Muscle layer of colon (tissue), 2 donors: ENCODE data around the gene SLC39A1.

Source experiments
- H3K27ac ChIP-seq: one replicate; pipeline ENCODE4 v1.7.0; 2013; ENCODE audit warnings: low read depth, mild to moderate bottlenecking, low read length, moderate library complexity
- H3K27me3 ChIP-seq, 2 donors: one replicate each; pipeline ENCODE4 v1.7.0; 2013; ENCODE audit warnings: low read length in 2 of 2, mild to moderate bottlenecking in 2 of 2; ENCODE audit not compliant: insufficient read depth in 2 of 2, control insufficient read depth in 1 of 2
- H3K36me3 ChIP-seq: one replicate; pipeline ENCODE4 v1.7.0; 2013; ENCODE audit warnings: mild to moderate bottlenecking, low read length; ENCODE audit not compliant: insufficient read depth
- H3K4me1 ChIP-seq: one replicate; pipeline ENCODE4 v1.7.0; 2013; ENCODE audit warnings: mild to moderate bottlenecking, low read length; ENCODE audit not compliant: insufficient read depth
- H3K4me3 ChIP-seq, 2 donors: one replicate each; pipeline ENCODE4 v1.7.0; 2013; ENCODE audit warnings: low read length in 2 of 2, low read depth in 1 of 2, mild to moderate bottlenecking in 1 of 2, moderate library complexity in 1 of 2
- H3K9ac ChIP-seq: one replicate; pipeline ENCODE4 v1.7.0; 2013; ENCODE audit warnings: low read length
- H3K9me3 ChIP-seq: one replicate; pipeline ENCODE4 v1.7.0; 2013; ENCODE audit warnings: mild to moderate bottlenecking, low read length
- donor health status: abdominal sarcoma.
- donor health status: Adenocarcinoma of cecum.

Gene SLC39A1

DNA sequence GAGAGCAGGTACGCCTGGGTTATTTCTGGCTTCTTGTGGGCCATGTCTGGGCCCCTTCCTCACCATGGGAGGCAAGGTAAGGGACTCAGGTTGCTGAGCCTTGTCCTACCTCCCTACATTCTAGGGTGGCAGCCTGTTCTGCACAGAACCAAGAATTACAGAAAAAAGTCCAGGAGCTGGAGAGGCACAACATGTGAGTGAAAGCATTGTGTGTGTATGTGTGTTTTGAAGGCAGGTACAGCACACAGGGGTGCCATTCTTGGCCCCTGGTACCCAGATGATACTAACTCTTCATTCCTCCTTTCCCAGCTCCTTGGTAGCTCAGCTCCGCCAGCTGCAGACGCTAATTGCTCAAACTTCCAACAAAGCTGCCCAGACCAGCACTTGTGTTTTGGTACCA lies 9.7 kb upstream of the SLC39A1 start:
- no peak overlapping the region for H3K27ac ChIP-seq
- no peaks in the 10 kb centered on the region for H3K27me3 ChIP-seq

GRCh38 chr1:153970346-153970745 lies 7.0 kb upstream of the SLC39A1 start:
- H3K4me3 ChIP-seq = no peak overlapping the region
- H3K27ac ChIP-seq = no peak overlapping the region
- H3K36me3 ChIP-seq = peaks cover 21% of the 10 kb centered on the region
- H3K9me3 ChIP-seq = no peaks in the 10 kb centered on the region
- H3K27me3 ChIP-seq = no peaks in the 10 kb centered on the region
- no peak overlapping the region for H3K9ac ChIP-seq
- H3K4me1 ChIP-seq = peaks cover 20% of the 10 kb centered on the region

More for the DNA sequence above, 9.7 kb upstream of the SLC39A1 start:
- no peaks in the 10 kb centered on the region for H3K9me3 ChIP-seq
- no peak overlapping the region for H3K9ac ChIP-seq
- no peak overlapping the region for H3K4me3 ChIP-seq
- H3K4me1 ChIP-seq = peaks cover 23% of the 10 kb centered on the region
- H3K36me3 ChIP-seq = peaks cover 30% of the 10 kb centered on the region

GRCh38 chr1:153968972-153969371 lies 5.6 kb upstream of the SLC39A1 start:
- peaks cover 27% of the 10 kb centered on the region for H3K4me1 ChIP-seq
- peaks cover 10% of the 10 kb centered on the region for H3K36me3 ChIP-seq
- no peak overlapping the region for H3K9ac ChIP-seq
- H3K4me3 ChIP-seq = no peak overlapping the region
- no peaks in the 10 kb centered on the region for H3K27me3 ChIP-seq
- H3K27ac ChIP-seq = no peak overlapping the region
- no peaks in the 10 kb centered on the region for H3K9me3 ChIP-seq

DNA sequence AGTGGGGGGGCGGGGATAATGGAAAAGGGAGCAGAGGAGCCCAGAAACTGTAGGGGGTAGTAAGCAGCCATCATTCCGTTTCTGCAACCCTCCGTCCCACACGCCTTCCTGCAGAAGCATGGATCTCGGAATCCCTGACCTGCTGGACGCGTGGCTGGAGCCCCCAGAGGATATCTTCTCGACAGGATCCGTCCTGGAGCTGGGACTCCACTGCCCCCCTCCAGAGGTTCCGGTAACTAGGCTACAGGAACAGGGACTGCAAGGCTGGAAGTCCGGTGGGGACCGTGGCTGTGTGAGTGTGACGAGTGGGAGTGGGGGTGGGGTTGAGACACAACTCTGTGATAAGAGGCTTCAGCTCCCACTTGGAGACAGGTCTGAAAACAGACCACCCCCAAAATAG lies 5.1 kb upstream of the SLC39A1 start:
- H3K4me3 ChIP-seq = peak overlapping the region; percentile 66 to 93
- H3K27me3 ChIP-seq = no peaks in the 10 kb centered on the region
- H3K9ac ChIP-seq = peak overlapping the region; percentile 44
- no peaks in the 10 kb centered on the region for H3K9me3 ChIP-seq
- H3K4me1 ChIP-seq = peaks cover 29% of the 10 kb centered on the region
- H3K36me3 ChIP-seq = peaks cover 4% of the 10 kb centered on the region
- peak overlapping the region; percentile 73 for H3K27ac ChIP-seq

DNA sequence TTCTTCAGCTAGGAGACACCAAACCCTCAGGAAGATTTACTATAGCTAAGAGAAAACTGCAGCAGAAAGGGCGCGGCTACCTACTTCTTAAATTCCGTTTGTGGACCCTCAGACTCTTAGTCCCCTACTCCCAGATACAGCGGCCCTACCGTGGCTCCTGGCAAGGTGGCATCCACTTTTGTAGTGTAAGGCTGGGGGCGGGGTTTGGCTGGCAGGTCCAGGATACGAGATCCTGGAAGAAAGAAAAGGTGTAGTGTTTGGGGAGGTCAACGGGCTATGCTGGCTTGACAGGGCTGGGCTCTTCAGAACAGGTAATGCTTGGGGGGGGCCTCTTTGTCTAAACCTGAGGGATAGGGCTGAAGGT lies 4.6 kb upstream of the SLC39A1 start:
- Histone ChIP-seq H3K4me3 (peak overlapping the region; percentile 66 to 93), H3K36me3 (no peaks in the 10 kb centered on the region), H3K27ac (peak overlapping the region; percentile 73), H3K9me3 (no peaks in the 10 kb centered on the region), H3K27me3 (no peaks in the 10 kb centered on the region), H3K4me1 (peaks cover 29% of the 10 kb centered on the region), H3K9ac (peak overlapping the region; percentile 44)

DNA sequence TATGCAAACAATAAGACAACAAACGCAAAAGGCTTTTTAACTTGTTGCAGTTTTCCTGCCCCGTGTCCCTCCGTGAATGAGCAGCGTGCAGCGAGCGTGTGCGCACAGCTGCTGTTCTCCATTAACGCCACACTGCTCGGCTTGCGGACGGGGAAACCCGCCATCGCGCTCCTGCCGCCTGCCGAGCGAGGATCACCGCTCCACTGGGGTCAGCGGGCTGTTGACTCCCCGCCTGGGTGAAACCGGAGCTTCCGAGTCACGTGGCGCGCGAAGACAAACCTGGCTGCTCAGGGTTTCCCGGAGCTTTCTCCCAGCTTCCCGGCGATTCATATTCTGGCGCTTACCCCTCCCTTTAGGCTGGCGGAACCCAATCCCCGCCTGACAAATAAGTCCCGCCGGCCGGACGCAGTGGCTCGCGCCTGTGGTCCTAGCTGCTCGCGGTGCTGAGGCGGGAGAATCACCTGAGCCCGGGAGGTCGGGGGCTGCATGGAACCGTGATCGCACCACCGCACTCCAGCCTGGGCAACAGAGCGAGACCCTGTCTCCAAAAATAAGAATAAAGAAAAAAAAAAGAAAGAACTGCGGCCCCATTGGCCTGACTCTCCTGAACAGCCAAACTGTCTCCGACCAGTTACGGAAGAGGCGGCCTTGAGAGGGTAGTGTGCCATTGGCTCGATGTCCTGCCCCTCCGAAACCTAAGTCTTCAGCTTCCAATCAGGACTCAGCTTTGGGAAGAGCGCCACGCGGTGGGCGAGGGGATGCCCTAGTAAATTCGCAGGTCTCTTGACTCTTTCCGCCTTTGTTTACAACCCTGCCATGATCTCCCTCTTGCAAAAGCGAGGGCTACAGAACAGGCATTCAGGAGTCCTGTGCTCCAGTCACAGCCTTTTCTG lies 4.0 kb upstream of the SLC39A1 start, which contains the start of gene CREB3L4:
TSS of gene CREB3L4 (plus strand) at position 796 of the 893 bp plus-strand sequence. CDS start 624 bp downstream, outside the sequence.
- no peaks in the 10 kb centered on the region for H3K36me3 ChIP-seq
- peak within 1 kb of the TSS; percentile 44 for H3K9ac ChIP-seq
- H3K27ac ChIP-seq = peak within 1 kb of the TSS; percentile 73
- H3K4me1 ChIP-seq = peaks cover 35% of the 10 kb centered on the region
- no peaks in the 10 kb centered on the region for H3K27me3 ChIP-seq
- H3K9me3 ChIP-seq = no peaks in the 10 kb centered on the region
- H3K4me3 ChIP-seq = peak within 1 kb of the TSS; percentile 66 to 93

DNA sequence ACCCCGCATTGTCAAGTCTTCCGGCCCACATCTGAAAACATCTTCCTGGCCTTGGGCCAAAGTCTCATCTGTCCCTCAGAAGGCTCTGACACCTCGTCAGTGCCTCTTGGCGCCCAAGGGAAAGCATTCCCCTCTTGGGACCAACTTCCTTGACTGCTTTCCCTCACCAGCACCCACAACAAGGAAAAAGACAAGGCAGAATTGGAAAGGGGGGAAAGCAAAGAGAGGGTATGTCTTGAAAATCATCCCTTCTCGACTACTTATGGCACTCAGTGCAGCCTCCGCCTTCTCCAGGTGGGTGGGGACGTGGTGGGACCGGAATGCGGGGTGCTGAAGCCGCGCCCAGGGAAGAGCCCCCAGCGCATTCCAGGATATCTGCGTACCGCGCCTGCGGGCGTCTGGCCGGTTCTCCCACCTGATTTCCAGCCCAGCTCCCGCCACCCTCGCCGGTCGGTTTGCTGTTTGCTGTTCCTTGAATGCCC lies 554 bp upstream of the SLC39A1 start:
- H3K4me1 ChIP-seq = peaks cover 57% of the 10 kb centered on the region
- peaks cover 18% of the 10 kb centered on the region for H3K36me3 ChIP-seq
- peak overlapping the region; percentile 93 for H3K27ac ChIP-seq
- peak overlapping the region; percentile 67 to 79 for H3K4me3 ChIP-seq
- H3K9me3 ChIP-seq = no peaks in the 10 kb centered on the region
- H3K27me3 ChIP-seq = no peaks in the 10 kb centered on the region
- H3K9ac ChIP-seq = peak overlapping the region; percentile 85

DNA sequence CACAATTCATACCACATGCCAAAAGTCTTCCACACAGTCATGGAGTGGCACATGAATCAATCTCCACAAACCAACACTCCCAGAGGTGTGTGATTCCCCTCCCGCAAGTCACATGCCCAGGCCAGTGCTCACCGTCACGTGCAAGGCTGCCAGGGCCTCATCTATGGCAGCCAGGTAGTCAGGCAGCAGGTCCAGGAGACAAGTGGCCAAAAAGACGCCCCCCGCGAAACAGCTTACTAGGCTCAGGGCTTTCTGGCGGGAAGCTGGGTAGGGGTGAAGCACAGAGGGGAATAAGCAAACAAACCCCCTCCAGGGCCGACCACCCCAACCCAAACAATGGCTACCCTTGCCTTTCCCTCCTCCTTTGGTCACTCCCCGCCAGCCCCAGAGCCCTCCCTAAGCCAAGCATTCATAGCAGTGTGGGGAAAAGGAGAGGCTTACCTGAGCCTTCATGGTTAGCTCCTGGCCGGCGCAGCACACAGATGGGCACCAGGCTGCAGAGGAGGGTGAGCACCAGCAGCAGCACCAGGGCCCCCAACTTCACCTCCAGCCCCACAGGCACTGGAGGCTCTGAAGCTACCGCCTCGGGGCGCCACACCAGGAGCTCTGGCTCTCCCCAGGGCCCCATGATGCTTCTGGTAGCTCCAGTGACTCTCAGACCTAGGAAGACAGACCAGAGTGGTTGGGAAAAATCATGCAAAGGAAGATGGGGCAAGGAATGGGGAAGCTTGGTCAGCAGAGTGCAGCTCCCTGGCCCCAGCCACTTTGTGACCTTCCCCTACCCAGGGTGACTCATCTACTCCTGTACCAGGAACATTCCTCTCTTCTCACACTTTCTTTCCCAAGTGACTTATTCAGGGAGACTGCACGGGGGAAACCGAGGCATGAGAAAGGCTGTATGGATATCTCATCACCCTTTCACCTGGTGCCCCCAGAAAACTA lies 978 bp downstream of the SLC39A1 start:
- H3K4me1 ChIP-seq = peaks cover 52% of the 10 kb centered on the region

DNA sequence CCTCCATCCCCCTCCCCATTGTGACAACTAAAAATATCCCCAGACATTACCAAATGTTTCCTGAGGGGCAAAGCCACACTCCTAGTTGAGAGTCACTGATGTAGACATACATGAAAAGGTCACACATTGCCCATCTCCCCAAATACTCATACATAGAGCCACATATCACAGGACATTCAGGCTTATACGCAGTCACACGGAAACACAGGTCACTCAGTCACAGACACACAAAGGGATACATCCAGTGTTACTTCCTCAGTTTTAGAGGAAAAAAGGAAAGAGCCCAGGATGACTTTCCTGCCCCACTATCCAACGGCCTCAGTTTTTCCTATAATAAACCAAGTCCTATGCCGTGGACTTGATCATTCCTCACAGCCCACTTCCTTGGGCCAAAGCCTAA lies 1.9 kb downstream of the SLC39A1 start:
- Histone ChIP-seq H3K9me3 (no peaks in the 10 kb centered on the region), H3K4me3 (peak overlapping the region in 1 of 2 donors; percentile 79), H3K4me1 (peaks cover 57% of the 10 kb centered on the region), H3K36me3 (peaks cover 18% of the 10 kb centered on the region), H3K9ac (no peak overlapping the region), H3K27ac (no peak overlapping the region), H3K27me3 (no peaks in the 10 kb centered on the region)

More for the DNA sequence above, 978 bp downstream of the SLC39A1 start:
- Histone ChIP-seq H3K36me3 (peaks cover 18% of the 10 kb centered on the region), H3K9ac (peak overlapping the region; percentile 82), H3K9me3 (no peaks in the 10 kb centered on the region), H3K27me3 (no peaks in the 10 kb centered on the region), H3K4me3 (peak overlapping the region; percentile 67 to 79), H3K27ac (peak overlapping the region; percentile 93)

GRCh38 chr1:153960206-153960605 lies 3.1 kb downstream of the SLC39A1 start:
- no peaks in the 10 kb centered on the region for H3K9me3 ChIP-seq
- H3K9ac ChIP-seq = no peak overlapping the region
- H3K27ac ChIP-seq = peak overlapping the region; percentile 6
- no peaks in the 10 kb centered on the region for H3K27me3 ChIP-seq
- H3K4me3 ChIP-seq = no peak overlapping the region
- peaks cover 18% of the 10 kb centered on the region for H3K36me3 ChIP-seq
- H3K4me1 ChIP-seq = peaks cover 60% of the 10 kb centered on the region

- Histone ChIP-seq H3K27me3 (no peaks in the 10 kb centered on the region), H3K9ac (no peak overlapping the region), H3K4me1 (peaks cover 57% of the 10 kb centered on the region), H3K36me3 (peaks cover 23% of the 10 kb centered on the region), H3K27ac (peak overlapping the region; percentile 61), H3K9me3 (no peaks in the 10 kb centered on the region), H3K4me3 (no peak overlapping the region)
Measured at GRCh38 chr1:153959454-153959853, 3.9 kb downstream of the SLC39A1 start.
